ENCODE measurements around the gene ETS1.
"Not testable (repeated sequence)": the region's sequence is repeated elsewhere in the genome, so short reads cannot be mapped to it uniquely, and the experiment has no call there.

The ETS1 gene

GRCh38 chr11:128451652-128452470, 135.5 kb downstream of the ETS1 start:
- H3K4me3 ChIP-seq (replicated peaks; ENCODE audit: low read depth, low read length) = no peak overlapping the region
- no peak for DNase-seq (ENCODE audit: extremely low read depth, low read depth)

DNA sequence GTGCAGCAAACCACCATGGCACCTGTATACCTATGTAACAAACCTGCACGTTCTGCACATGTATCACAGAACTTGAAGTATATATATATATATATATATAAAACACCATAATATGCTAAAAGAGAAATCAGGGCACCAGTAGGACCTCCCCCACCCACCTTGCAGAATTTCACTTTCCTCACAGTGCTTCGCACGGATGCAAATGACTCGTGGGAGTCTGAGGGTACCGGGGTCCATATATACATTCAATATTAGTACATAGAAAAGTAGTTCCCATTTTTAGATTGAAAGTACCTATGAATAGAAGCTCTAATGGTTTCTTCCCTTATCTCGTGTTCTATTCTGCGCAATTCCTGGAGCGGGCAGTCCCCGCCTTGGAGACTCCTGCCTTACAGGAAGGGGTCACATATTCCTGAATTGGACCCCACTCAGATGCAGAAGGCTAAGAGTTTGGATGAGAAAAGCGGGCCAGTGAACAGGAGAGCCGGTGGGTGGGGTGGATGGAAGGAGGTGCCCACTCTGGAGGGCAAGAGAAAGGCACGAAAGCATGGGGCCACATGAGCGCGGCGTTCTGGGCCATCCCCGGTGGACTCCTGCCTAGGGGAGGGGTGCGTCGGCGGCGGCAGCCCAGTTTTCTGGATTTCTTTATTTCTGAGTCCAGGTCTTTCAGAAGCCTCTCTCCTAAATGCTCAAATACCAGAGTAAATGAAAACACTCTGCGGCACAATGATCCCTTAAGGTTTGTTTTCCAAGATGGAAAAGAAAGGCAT, 136.3 kb downstream of the ETS1 start:
- H3K4me3 ChIP-seq (replicated peaks; ENCODE audit: low read depth, low read length) = no peak overlapping the region
- TF ChIP-seq, protein P1, sequence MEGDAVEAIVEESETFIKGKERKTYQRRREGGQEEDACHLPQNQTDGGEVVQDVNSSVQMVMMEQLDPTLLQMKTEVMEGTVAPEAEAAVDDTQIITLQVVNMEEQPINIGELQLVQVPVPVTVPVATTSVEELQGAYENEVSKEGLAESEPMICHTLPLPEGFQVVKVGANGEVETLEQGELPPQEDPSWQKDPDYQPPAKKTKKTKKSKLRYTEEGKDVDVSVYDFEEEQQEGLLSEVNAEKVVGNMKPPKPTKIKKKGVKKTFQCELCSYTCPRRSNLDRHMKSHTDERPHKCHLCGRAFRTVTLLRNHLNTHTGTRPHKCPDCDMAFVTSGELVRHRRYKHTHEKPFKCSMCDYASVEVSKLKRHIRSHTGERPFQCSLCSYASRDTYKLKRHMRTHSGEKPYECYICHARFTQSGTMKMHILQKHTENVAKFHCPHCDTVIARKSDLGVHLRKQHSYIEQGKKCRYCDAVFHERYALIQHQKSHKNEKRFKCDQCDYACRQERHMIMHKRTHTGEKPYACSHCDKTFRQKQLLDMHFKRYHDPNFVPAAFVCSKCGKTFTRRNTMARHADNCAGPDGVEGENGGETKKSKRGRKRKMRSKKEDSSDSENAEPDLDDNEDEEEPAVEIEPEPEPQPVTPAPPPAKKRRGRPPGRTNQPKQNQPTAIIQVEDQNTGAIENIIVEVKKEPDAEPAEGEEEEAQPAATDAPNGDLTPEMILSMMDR (IDR thresholded peaks at IDR 0.05; ENCODE audit: low read depth, low read length, missing control alignments) = no peak
- DNase-seq (ENCODE audit: extremely low read depth, low read depth) = no peak

More at GRCh38 chr11:128451652-128452470, 135.5 kb downstream of the ETS1 start:
- TF ChIP-seq, protein P1 (IDR thresholded peaks at IDR 0.05; ENCODE audit: low read depth, low read length, missing control alignments) = no peak

DNA sequence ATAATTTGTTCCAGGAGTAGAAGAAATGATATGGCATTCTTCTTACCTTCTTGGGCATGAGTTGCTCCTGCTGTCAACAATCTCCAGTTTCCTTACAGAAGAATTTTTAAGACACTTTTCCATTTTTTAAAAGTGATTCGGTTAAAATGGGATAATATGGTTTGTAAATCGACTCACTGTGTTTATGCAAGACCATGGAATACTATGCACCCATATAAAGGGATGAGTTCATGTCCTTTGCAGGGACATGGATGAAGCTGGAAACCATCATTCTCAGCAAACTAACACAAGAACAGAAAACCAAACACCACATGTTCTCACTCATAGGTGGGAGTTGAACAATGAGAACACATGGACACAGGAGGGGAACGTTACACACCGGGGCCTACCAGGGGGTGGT, 136.9 kb downstream of the ETS1 start:
- H3K4me3 ChIP-seq (replicated peaks; ENCODE audit: low read depth, low read length); DNase-seq (ENCODE audit: extremely low read depth, low read depth): not testable (repeated sequence)

DNA sequence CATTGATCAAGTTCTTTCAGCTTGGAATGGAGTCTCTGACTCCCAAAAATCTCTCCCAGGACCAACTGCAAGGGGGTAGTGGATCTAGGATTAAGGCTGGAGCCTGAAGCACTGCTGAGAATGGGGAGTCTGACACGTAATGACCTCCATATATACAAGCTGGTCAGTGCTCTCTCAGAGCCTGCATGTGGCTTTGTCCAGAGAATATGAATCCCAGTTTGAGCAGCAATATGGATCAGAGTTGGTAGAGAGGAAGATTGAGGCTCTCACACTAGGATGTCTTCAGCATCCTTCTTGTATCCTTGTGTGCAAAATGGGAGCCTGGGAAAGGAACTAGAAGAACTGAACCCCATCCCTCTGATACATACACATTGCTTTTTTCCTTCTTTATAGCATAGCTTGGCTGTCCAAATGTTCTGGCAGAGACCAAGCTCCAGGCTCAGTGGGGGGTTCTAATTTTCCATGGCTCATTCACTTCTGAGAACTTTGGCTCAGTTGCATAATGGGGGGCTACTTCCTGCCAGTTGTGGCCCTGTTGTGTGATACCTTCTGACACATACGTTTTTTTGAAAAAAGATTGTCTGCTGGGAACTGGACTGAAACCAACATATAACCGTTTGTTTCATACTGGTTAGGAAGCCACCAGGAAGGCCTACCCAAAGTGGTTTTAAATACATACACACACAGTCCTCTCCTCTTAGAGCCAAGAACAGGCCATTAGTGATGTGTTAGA, 138.2 kb downstream of the ETS1 start:
- no peak for DNase-seq (ENCODE audit: extremely low read depth, low read depth)
- TF ChIP-seq, protein P1 (IDR thresholded peaks at IDR 0.05; ENCODE audit: low read depth, low read length, missing control alignments) = no peak

GRCh38 chr11:128448200-128448886, 139.0 kb downstream of the ETS1 start:
- H3K4me3 ChIP-seq (replicated peaks; ENCODE audit: low read depth, low read length) = no peak overlapping the region
- TF ChIP-seq, protein P1 (IDR thresholded peaks at IDR 0.05; ENCODE audit: low read depth, low read length, missing control alignments) = no peak
- no peak for DNase-seq (ENCODE audit: extremely low read depth, low read depth)

More for the DNA sequence above, 138.2 kb downstream of the ETS1 start:
- H3K4me3 ChIP-seq (replicated peaks; ENCODE audit: low read depth, low read length) = no peak overlapping the region

GRCh38 chr11:128447233-128447632, 140.1 kb downstream of the ETS1 start:
- TF ChIP-seq, protein P1 (IDR thresholded peaks at IDR 0.05; ENCODE audit: low read depth, low read length, missing control alignments) = no peak
- DNase-seq (ENCODE audit: extremely low read depth, low read depth) = no peak

GRCh38 chr11:128445921-128446320, 141.4 kb downstream of the ETS1 start:
- not testable (repeated sequence) for DNase-seq (ENCODE audit: extremely low read depth, low read depth)

More at GRCh38 chr11:128447233-128447632, 140.1 kb downstream of the ETS1 start:
- H3K4me3 ChIP-seq (replicated peaks; ENCODE audit: low read depth, low read length) = no peak overlapping the region

More at GRCh38 chr11:128445921-128446320, 141.4 kb downstream of the ETS1 start:
- not testable (repeated sequence) for H3K4me3 ChIP-seq (replicated peaks; ENCODE audit: low read depth, low read length)

Data from HFF-Myc (cell line).